Keratinocyte (primary cell): ENCODE results near the gene FBN2. TPM values are rescaled to one million over a fixed set of nuclear protein-coding genes. Genes with fewer than 3 reads are reported as not detected.

Source experiments
- DNase-seq: peaks from one replicate; pipeline ENCODE4 v3.0.0-alpha.2; 2011; ENCODE audit warnings: low read depth, missing footprints, low spot score
- FAIRE-seq: peaks from 2 replicates; lab custom pipeline; 2011; peaks lifted over from hg19 to GRCh38; lab: Jason Lieb, UNC
- H2AFZ ChIP-seq: 2 replicates; pipeline ENCODE4 v1.6.0; 2012; ENCODE audit warnings: low read length, control low read depth, inconsistent platforms; ENCODE audit not compliant: control insufficient read depth
- H3K27ac ChIP-seq: 2 replicates; pipeline ENCODE4 v1.5.1; 2011; ENCODE audit warnings: low read length; ENCODE audit not compliant: control insufficient read depth, insufficient read depth
- H3K27me3 ChIP-seq: 3 replicates; pipeline ENCODE4 v1.6.0; 2011; ENCODE audit warnings: low read length; ENCODE audit not compliant: control insufficient read depth, insufficient read depth; ENCODE audit errors: extremely low read depth
- H3K36me3 ChIP-seq, 2 experiments: 2 replicates in 1 of 2; 3 replicates in 1 of 2; pipeline ENCODE4 v1.5.1; 2011; ENCODE audit warnings: low read length in 2 of 2, mild to moderate bottlenecking in 1 of 2; ENCODE audit not compliant: control insufficient read depth in 2 of 2, insufficient read depth in 2 of 2; ENCODE audit errors: extremely low read depth in 1 of 2
- H3K4me1 ChIP-seq: 3 replicates; pipeline ENCODE4 v1.5.1; 2011; ENCODE audit warnings: low read length; ENCODE audit not compliant: control insufficient read depth, insufficient read depth; ENCODE audit errors: extremely low read depth
- H3K4me2 ChIP-seq: 3 replicates; pipeline ENCODE4 v1.6.0; 2011; ENCODE audit warnings: low read depth, low read length; ENCODE audit not compliant: control insufficient read depth, insufficient read depth; ENCODE audit errors: extremely low read depth
- H3K4me3 ChIP-seq, 3 experiments: fragments of 200-600 bp in 1 of 3; sonication (generic) in 1 of 3; 2 replicates in 2 of 3; 3 replicates in 1 of 3; pipeline ENCODE4 v1.5.1; 2011 to 2016; ENCODE audit warnings: low read length in 3 of 3, mild to moderate bottlenecking in 3 of 3, control low read depth in 2 of 3, inconsistent platforms in 1 of 3, low read depth in 1 of 3, mixed read lengths in 1 of 3, mixed run types in 1 of 3, moderate library complexity in 1 of 3; ENCODE audit not compliant: control insufficient read depth in 2 of 3, insufficient read depth in 2 of 3; ENCODE audit errors: extremely low read depth in 1 of 3
- H3K79me2 ChIP-seq: 2 replicates; pipeline ENCODE4 v1.6.0; 2012; ENCODE audit warnings: low read length; ENCODE audit not compliant: control insufficient read depth, insufficient read depth
- H3K9ac ChIP-seq: 3 replicates; pipeline ENCODE4 v1.6.0; 2011; ENCODE audit warnings: low read length; ENCODE audit not compliant: control insufficient read depth, insufficient read depth; ENCODE audit errors: extremely low read depth
- H3K9me1 ChIP-seq: 3 replicates; pipeline ENCODE4 v1.6.0; 2011; ENCODE audit warnings: low read length; ENCODE audit not compliant: control insufficient read depth, insufficient read depth; ENCODE audit errors: extremely low read depth
- H3K9me3 ChIP-seq: 2 replicates; pipeline ENCODE4 v1.5.1; 2012; ENCODE audit warnings: low read depth, low read length; ENCODE audit not compliant: control insufficient read depth
- H4K20me1 ChIP-seq: 3 replicates; pipeline ENCODE4 v1.6.0; 2011; ENCODE audit warnings: low read length; ENCODE audit not compliant: control insufficient read depth, insufficient read depth; ENCODE audit errors: extremely low read depth
- EZH2 ChIP-seq: IDR thresholded peaks from one replicate; pipeline ENCODE4 v1.6.1; 2012; ENCODE audit warnings: inconsistent platforms, mild to moderate bottlenecking, low read length, moderate library complexity
- dilution Hi-C: fragments of 300-500 bp; cut with MboI; formaldehyde crosslinking; loops from one replicate; pipeline ENCODE4 v1.7.0; 2020; ENCODE audit warnings: low sequenced_read_pairs; ENCODE audit not compliant: extremely low pct_ligation_motif_present
- polyA plus RNA-seq, 5 experiments: library from polyadenylated mRNA; depleted of rRNA in 3 of 5; stranded (reverse) in 3 of 5; stranded (forward) in 1 of 5; unstranded in 1 of 5; fragments of >200 nt; gene quantifications; 1 replicate in 1 of 5; 2 replicates in 3 of 5; 3 replicates in 1 of 5; pipeline versions ENCODE4 v1.2.1 to v1.2.3, GENCODE V29; 2011 to 2012; ENCODE audit warnings: missing spikeins in 2 of 5, low read depth in 1 of 5, low replicate concordance in 1 of 5
- TF ChIP-seq, protein P1 (sequence below), 3 experiments: IDR thresholded peaks in 1 of 3; conservative IDR thresholded peaks in 1 of 3; optimal IDR thresholded peaks in 1 of 3; 2 replicates in 2 of 3; 3 replicates in 1 of 3; pipeline versions ENCODE3 to v1.5.1; 2011; ENCODE audit warnings: low read length in 3 of 3, mild to moderate bottlenecking in 3 of 3, moderate library complexity in 2 of 3, control low read depth in 1 of 3, inconsistent platforms in 1 of 3; ENCODE audit not compliant: insufficient read depth in 2 of 3; ENCODE audit errors: extremely low read depth in 1 of 3

Gene FBN2
- polyA plus RNA-seq, 1 donor (not counting 4 experiments of a cell fraction or from before 2014, with no cell fraction given): 30.1 TPM

GRCh38 chr5:128236334-128236733 is 301.7 kb downstream of the FBN2 start:
- dilution Hi-C loops: no loop called here

DNA sequence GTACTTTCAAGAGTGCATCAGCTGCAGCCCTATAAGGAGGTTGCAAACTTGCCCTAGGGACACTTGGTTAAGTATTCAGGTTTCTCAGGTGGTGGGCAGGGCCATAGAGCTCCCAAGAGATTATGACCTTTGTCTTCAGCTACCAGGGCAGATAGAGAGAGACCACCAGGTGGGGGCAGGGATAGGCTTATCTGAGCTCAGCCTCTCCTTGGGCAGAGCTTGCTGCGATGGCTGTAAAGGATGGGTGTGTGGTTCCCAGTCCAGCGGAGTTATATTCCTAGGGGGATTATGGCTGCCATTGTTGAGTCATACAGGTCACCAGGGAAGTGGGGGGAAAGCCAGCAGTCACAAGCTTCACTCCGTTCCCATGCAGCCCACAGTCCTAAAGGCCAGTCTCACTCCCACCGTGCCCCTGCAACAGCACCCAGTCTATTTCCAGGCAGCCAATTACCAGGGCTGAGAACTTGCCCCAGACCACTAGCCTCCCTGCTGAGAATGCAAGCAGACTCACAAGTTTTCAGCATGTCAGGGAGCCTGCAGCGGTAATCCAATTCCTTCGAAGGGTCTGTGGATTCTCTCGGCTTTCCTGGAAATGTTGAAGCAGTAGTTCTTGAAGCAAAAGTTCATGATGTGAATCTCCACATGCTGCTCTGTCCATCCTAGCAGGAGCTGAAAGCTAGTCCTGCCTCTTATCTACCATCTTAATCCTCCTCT is 303.0 kb downstream of the FBN2 start:
- Histone ChIP-seq H3K9me1 (no peaks in the 10 kb centered on the region), H3K79me2 (no peaks in the 10 kb centered on the region), H4K20me1 (no peaks in the 10 kb centered on the region), H3K36me3 (no peaks in the 10 kb centered on the region), H3K9ac (no peak overlapping the region), H3K9me3 (no peaks in the 10 kb centered on the region), H2AFZ (no peak overlapping the region), H3K27ac (no peak overlapping the region), H3K4me2 (no peak overlapping the region), H3K27me3 (no peaks in the 10 kb centered on the region), H3K4me3 (no peak overlapping the region), H3K4me1 (no peaks in the 10 kb centered on the region)
- TF ChIP-seq EZH2: no peak
- TF ChIP-seq, protein P1, sequence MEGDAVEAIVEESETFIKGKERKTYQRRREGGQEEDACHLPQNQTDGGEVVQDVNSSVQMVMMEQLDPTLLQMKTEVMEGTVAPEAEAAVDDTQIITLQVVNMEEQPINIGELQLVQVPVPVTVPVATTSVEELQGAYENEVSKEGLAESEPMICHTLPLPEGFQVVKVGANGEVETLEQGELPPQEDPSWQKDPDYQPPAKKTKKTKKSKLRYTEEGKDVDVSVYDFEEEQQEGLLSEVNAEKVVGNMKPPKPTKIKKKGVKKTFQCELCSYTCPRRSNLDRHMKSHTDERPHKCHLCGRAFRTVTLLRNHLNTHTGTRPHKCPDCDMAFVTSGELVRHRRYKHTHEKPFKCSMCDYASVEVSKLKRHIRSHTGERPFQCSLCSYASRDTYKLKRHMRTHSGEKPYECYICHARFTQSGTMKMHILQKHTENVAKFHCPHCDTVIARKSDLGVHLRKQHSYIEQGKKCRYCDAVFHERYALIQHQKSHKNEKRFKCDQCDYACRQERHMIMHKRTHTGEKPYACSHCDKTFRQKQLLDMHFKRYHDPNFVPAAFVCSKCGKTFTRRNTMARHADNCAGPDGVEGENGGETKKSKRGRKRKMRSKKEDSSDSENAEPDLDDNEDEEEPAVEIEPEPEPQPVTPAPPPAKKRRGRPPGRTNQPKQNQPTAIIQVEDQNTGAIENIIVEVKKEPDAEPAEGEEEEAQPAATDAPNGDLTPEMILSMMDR (optimal IDR thresholded peaks at IDR 0.05 in 1 of 3, IDR thresholded peaks at IDR 0.05 in 1 of 3, conservative IDR thresholded peaks at IDR 0.05 in 1 of 3; ENCODE audit: extremely low read depth in 1 of 3, insufficient read depth in 2 of 3, low read length in 3 of 3): no peak
- no peak for FAIRE-seq
- dilution Hi-C loops: no loop called here
- no peak for DNase-seq

More at GRCh38 chr5:128236334-128236733, 301.7 kb downstream of the FBN2 start:
- H4K20me1 ChIP-seq: no peaks in the 10 kb centered on the region
- no peak overlapping the region for H3K27ac ChIP-seq
- H3K36me3 ChIP-seq: no peaks in the 10 kb centered on the region
- no peak overlapping the region for H3K9ac ChIP-seq
- H2AFZ ChIP-seq: no peak overlapping the region
- no peaks in the 10 kb centered on the region for H3K4me1 ChIP-seq
- DNase-seq (no peak), FAIRE-seq (peak; percentile 52)
- H3K4me3 ChIP-seq: no peak overlapping the region
- no peaks in the 10 kb centered on the region for H3K9me1 ChIP-seq
- H3K4me2 ChIP-seq: no peak overlapping the region
- H3K79me2 ChIP-seq: no peaks in the 10 kb centered on the region
- no peaks in the 10 kb centered on the region for H3K9me3 ChIP-seq
- no peaks in the 10 kb centered on the region for H3K27me3 ChIP-seq
- TF ChIP-seq, protein P1 (optimal IDR thresholded peaks at IDR 0.05 in 1 of 3, IDR thresholded peaks at IDR 0.05 in 1 of 3, conservative IDR thresholded peaks at IDR 0.05 in 1 of 3; ENCODE audit: extremely low read depth in 1 of 3, insufficient read depth in 2 of 3, low read length in 3 of 3): no peak
- TF ChIP-seq EZH2: no peak
